Mucosa of stomach (tissue), 1 donor: ENCODE data around the gene ACSM3.
"Not testable (repeated sequence)": the region's sequence is repeated elsewhere in the genome, so short reads cannot be mapped to it uniquely, and the experiment has no call there.

Source experiments
- H3K27me3 ChIP-seq: one replicate; pipeline ENCODE4 v1.7.0; 2013; ENCODE audit warnings: mild to moderate bottlenecking, low read length; ENCODE audit not compliant: control insufficient read depth, insufficient read depth
- H3K36me3 ChIP-seq: one replicate; pipeline ENCODE4 v1.7.0; 2013; ENCODE audit warnings: low read length; ENCODE audit not compliant: control insufficient read depth, insufficient read depth
- H3K4me1 ChIP-seq: one replicate; pipeline ENCODE4 v1.7.0; 2013; ENCODE audit warnings: mild to moderate bottlenecking, low read length; ENCODE audit not compliant: control insufficient read depth, insufficient read depth
- H3K4me3 ChIP-seq: one replicate; pipeline ENCODE4 v1.7.0; 2013; ENCODE audit warnings: low read length
- H3K9ac ChIP-seq: one replicate; pipeline ENCODE4 v1.7.0; 2013; ENCODE audit warnings: mild to moderate bottlenecking, low read length, moderate library complexity
- H3K9me3 ChIP-seq: one replicate; pipeline ENCODE4 v1.7.0; 2013; ENCODE audit warnings: mild to moderate bottlenecking, low read length, moderate library complexity; ENCODE audit not compliant: control insufficient read depth
- donor health status: Pancreatic carcinoma.

ACSM3 gene

DNA sequence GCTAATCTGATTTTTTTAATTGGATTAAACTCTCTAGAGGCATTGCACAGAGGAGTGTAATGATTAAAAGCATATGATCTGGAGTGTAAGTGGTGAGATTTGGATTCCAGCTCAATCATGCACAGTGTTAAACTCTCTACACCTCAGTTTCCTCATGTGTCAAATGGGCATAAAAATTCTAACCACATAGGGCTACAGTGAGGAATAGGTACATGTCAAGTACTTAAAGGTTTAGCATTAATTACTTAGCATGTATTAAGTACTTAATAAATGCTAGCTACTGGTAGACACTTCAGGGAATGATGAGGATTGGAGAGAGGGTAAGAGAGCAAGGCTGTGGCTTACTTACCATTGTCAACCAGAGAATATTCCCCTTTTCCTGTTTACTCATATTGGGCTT lies 25.3 kb downstream of the ACSM3 start:
- H3K9me3 ChIP-seq: no peaks in the 10 kb centered on the region

DNA sequence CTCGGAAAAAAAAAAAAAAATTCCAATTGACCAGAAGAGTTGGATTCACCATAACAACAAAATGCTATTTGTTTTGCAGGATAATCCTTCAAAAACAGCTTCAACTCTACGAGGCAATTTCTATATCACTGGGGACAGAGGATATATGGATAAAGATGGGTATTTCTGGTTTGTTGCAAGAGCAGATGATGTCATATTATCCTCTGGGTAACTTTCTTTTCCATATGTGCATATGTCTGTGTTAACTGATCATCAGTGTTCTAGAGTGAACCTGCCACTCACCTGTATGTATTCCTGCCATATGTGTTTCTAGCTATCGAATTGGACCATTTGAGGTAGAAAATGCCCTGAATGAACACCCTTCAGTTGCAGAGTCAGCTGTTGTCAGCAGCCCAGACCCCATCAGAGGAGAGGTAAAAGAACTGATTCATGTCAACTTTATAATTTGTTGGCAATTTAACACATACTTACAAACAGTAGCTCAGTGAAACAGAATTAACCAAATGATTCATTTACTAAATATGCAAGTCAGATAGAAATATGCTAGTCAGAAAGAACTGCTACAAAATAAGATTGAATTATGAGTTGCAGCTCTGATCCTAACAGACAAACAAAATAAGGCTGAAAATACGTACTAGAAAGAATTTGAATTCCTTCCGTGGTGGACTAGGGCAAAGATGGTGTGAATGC lies 28.3 kb downstream of the ACSM3 start:
- no peaks in the 10 kb centered on the region for H3K36me3 ChIP-seq
- no peak overlapping the region for H3K4me3 ChIP-seq
- no peaks in the 10 kb centered on the region for H3K27me3 ChIP-seq
- no peak overlapping the region for H3K9ac ChIP-seq
- H3K9me3 ChIP-seq: no peaks in the 10 kb centered on the region
- no peaks in the 10 kb centered on the region for H3K4me1 ChIP-seq

More for the DNA sequence above, 25.3 kb downstream of the ACSM3 start:
- Histone ChIP-seq H3K4me1 (no peaks in the 10 kb centered on the region), H3K9ac (no peak overlapping the region), H3K27me3 (no peaks in the 10 kb centered on the region), H3K36me3 (no peaks in the 10 kb centered on the region), H3K4me3 (no peak overlapping the region)

- peaks cover 3% of the 10 kb centered on the region for H3K4me1 ChIP-seq
- no peak overlapping the region for H3K9ac ChIP-seq
- no peaks in the 10 kb centered on the region for H3K27me3 ChIP-seq
- H3K4me3 ChIP-seq: no peak overlapping the region
- no peaks in the 10 kb centered on the region for H3K9me3 ChIP-seq
- peaks cover 4% of the 10 kb centered on the region for H3K36me3 ChIP-seq
Measured at GRCh38 chr16:20798364-20798763, 34.5 kb downstream of the ACSM3 start.

DNA sequence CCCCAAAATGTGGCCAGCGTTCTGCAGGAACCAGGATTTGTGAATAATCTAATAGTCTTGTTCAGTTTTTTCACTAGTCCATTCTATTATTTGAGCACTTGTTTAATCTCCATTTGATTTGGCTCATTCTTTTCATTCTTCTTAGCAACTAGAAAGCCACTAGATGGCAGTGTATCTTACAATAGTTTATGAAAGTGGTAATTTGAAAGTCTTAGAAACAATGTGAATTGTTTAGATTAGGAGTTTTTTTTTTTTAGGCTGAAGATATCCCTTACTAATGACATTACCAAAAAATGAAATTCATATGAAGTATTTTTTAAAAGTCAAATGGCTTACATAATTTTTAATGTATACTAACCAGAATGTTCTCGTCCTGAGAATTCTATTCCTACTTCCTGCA lies 35.8 kb downstream of the ACSM3 start:
- no peak overlapping the region for H3K9ac ChIP-seq
- H3K9me3 ChIP-seq: no peaks in the 10 kb centered on the region
- no peaks in the 10 kb centered on the region for H3K27me3 ChIP-seq
- peaks cover 4% of the 10 kb centered on the region for H3K36me3 ChIP-seq
- H3K4me1 ChIP-seq: peaks cover 8% of the 10 kb centered on the region
- H3K4me3 ChIP-seq: no peak overlapping the region

- peaks cover 4% of the 10 kb centered on the region for H3K36me3 ChIP-seq
- no peak overlapping the region for H3K4me3 ChIP-seq
- H3K27me3 ChIP-seq: no peaks in the 10 kb centered on the region
- H3K9me3 ChIP-seq: no peaks in the 10 kb centered on the region
- no peak overlapping the region for H3K9ac ChIP-seq
- H3K4me1 ChIP-seq: peaks cover 18% of the 10 kb centered on the region
Measured at GRCh38 chr16:20801278-20801677, 37.5 kb downstream of the ACSM3 start.

DNA sequence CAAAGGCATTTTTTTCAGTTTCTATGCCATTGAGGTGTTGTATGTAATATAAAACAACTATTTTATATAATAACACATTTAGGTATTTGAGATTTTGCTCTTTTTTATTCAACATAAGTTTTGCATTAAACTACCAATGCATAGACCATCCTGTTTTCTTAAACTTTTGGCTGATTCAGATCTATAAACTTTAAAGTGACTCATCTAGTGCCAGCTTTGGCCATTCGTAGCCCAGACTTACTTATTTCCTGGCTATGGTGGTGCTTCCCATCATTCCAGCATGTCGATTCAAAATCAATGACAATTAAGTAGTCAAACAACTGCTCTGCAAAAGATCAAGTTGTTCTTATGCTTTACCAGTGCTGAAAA lies 39.4 kb downstream of the ACSM3 start:
- H3K36me3 ChIP-seq: peaks cover 4% of the 10 kb centered on the region
- no peak overlapping the region for H3K9ac ChIP-seq
- no peak overlapping the region for H3K4me3 ChIP-seq
- H3K27me3 ChIP-seq: no peaks in the 10 kb centered on the region
- H3K9me3 ChIP-seq: no peaks in the 10 kb centered on the region
- H3K4me1 ChIP-seq: peaks cover 21% of the 10 kb centered on the region

GRCh38 chr16:20803561-20804214 lies 39.9 kb downstream of the ACSM3 start:
- Histone ChIP-seq H3K9me3 (no peaks in the 10 kb centered on the region), H3K4me1 (peaks cover 21% of the 10 kb centered on the region), H3K4me3 (no peak overlapping the region), H3K36me3 (peaks cover 4% of the 10 kb centered on the region), H3K27me3 (no peaks in the 10 kb centered on the region), H3K9ac (no peak overlapping the region)

DNA sequence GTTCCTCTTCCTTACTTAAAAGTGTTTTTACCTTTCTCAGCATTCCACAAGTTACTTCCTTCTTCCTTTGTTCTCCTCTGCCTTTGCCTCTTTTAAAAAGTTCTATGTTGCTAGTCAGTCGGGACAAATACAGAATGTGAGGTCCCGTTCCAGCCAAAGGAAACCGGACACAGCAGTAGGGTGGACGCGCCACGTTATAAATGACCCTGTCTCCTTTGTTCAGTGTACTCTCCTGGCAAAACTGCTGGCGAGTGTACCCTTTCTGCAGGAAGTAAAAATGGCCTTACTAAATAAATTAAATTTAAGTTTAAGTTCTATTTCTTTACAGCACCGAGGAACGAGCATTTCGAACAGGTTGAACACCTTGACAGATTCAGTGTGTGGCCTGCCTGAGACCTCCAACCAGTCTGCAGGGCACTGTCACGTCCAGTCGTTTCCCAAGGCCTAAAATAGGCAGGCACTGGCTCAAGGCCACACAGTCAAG lies 41.9 kb downstream of the ACSM3 start:
- not testable (repeated sequence) for H3K36me3 ChIP-seq, H3K27me3 ChIP-seq, H3K9me3 ChIP-seq
- Histone ChIP-seq H3K4me1 (peaks cover 21% of the 10 kb centered on the region), H3K4me3 (peak overlapping the region; percentile 85), H3K9ac (peak overlapping the region; percentile 78)

- H3K27me3 ChIP-seq: no peaks in the 10 kb centered on the region
- peak within 1 kb of the TSS; percentile 78 for H3K9ac ChIP-seq
- H3K36me3 ChIP-seq: no peaks in the 10 kb centered on the region
- H3K4me3 ChIP-seq: peak within 1 kb of the TSS; percentile 85
- H3K9me3 ChIP-seq: no peaks in the 10 kb centered on the region
- H3K4me1 ChIP-seq: peaks cover 21% of the 10 kb centered on the region
Measured at GRCh38 chr16:20806168-20807050, 42.6 kb downstream of the ACSM3 start, which contains the start of the genes ERI2 and REXO5. Gene ERI2, minus strand, starts transcription at chr16:20806472. Its CDS starts 42 bp downstream, at chr16:20806430. Gene REXO5, plus strand, starts transcription at chr16:20806527. Its CDS starts 427 bp downstream, at chr16:20806954.

DNA sequence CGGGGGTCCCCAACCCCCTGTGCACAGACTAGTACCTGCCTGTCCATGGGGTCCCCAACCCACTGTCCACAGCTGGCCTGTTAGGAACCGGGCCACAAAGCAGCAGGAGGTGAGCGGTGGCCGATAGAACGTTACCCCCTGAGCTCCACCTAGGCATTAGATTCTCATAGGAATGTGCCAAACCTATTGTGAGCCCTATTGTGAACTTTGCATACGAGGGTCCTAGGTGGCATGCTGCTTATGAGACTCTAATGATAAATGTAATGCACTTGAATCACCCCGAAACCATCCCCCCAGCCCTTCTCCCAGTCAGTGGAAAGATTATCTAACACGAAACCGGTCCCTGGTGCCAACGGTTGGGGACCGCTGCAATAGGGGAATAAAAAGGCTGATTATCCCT lies 44.0 kb downstream of the ACSM3 start:
- no peak overlapping the region for H3K4me3 ChIP-seq
- no peaks in the 10 kb centered on the region for H3K9me3 ChIP-seq
- peaks cover 26% of the 10 kb centered on the region for H3K4me1 ChIP-seq
- H3K36me3 ChIP-seq: no peaks in the 10 kb centered on the region
- H3K9ac ChIP-seq: no peak overlapping the region
- H3K27me3 ChIP-seq: no peaks in the 10 kb centered on the region

DNA sequence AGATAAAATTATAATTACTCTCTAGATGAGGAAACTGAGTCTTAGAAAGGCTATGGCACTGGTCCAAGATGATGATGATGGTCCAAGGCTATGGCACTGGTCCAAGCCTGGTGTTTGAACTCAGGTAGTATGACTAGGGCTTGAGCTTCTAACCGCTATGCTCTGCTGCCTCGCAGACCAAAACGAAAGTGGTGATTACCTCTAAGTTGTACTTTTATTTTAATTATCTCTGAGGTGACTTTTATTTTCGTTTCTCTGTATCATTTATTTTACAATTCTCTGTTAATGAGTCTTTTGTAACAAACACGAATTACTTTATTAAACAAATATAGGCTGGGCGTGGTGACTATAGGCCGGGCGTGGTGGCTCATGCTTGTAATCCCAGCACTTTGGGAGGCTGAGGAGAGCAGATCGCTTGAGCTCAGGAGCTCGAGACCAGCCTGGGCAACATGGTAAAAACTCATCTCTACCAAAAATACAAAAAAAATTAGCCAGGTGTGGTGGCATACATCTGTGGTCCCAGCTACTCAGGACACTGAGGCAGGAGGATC lies 48.1 kb downstream of the ACSM3 start:
- Histone ChIP-seq H3K4me1 (peaks cover 18% of the 10 kb centered on the region), H3K9me3 (no peaks in the 10 kb centered on the region), H3K36me3 (no peaks in the 10 kb centered on the region), H3K9ac (no peak overlapping the region), H3K27me3 (no peaks in the 10 kb centered on the region), H3K4me3 (no peak overlapping the region)
